K562 (cell line): ENCODE results near the gene TRANK1. TPM values are rescaled to one million over a fixed set of nuclear protein-coding genes. Genes with fewer than 3 reads are reported as not detected.
A peak's percentile ranks its signal among the peaks of the same experiment; 100 is the strongest.

Source experiments
- ATAC-seq: fragments of 200-7000 bp; cut with Tn5 transposase; 3 replicates; pipeline ENCODE4 v1.9.1; 2020; ENCODE audit warnings: moderate library complexity
- BruUV-seq: library from RNA; stranded (reverse); fragments of 400-500 nt; replicated peaks from 2 replicates; lab custom pipeline; 2021; lab: Mats Ljungman, UMichigan
- CTCF ChIA-PET: fragments of 300-600 bp; formaldehyde crosslinking; extraction: SDS; loops from one replicate; lab custom pipeline; 2021; ENCODE audit warnings: low intra/inter-chr PET ratio; lab: Yijun Ruan, JAX
- POLR2A ChIA-PET: fragments of 300-600, 350-650 bp; sonication (Branson Sonifier 250); formaldehyde crosslinking; extraction: SDS; loops from one replicate; lab custom pipeline; 2021; ENCODE audit warnings: antibody characterized with exemption, inconsistent platforms; lab: Yijun Ruan, JAX
- DNase-seq, 4 experiments: peaks; one replicate each; pipeline versions ENCODE4 v3.0.0 to v3.0.0-alpha.2; 2011 to 2018; ENCODE audit warnings: low spot score in 3 of 4, mixed read lengths in 3 of 4; ENCODE audit errors: extremely low read depth in 1 of 4
- FAIRE-seq: peaks from 2 replicates; lab custom pipeline; 2011; peaks lifted over from hg19 to GRCh38; lab: Jason Lieb, UNC
- H2AFZ ChIP-seq: 2 replicates; pipeline ENCODE4 v1.6.0; 2011; ENCODE audit warnings: low read depth, low read length, control low read depth, inconsistent platforms
- H3K27ac ChIP-seq: fragments of 200-600 bp; 3 replicates; pipeline ENCODE4 v1.8.0; 2011; ENCODE audit warnings: low read depth, mild to moderate bottlenecking, control low read depth, inconsistent platforms, low read length, moderate library complexity, mixed read lengths; ENCODE audit errors: extremely low read depth
- H3K27me3 ChIP-seq, 2 experiments: fragments of 300-600 bp in 1 of 2; 2 replicates in 1 of 2; 3 replicates in 1 of 2; pipeline versions ENCODE4 v1.6.0 to v1.8.0; 2011; ENCODE audit warnings: inconsistent platforms in 2 of 2, low read length in 2 of 2, mild to moderate bottlenecking in 1 of 2, mixed read lengths in 1 of 2, moderate library complexity in 1 of 2; ENCODE audit not compliant: control insufficient read depth in 2 of 2, insufficient read depth in 2 of 2
- H3K36me3 ChIP-seq: fragments of 300-600 bp; 3 replicates; pipeline ENCODE4 v1.8.0; 2011; ENCODE audit warnings: mild to moderate bottlenecking, low read length, inconsistent platforms; ENCODE audit not compliant: control insufficient read depth, insufficient read depth
- H3K4me1 ChIP-seq, 2 experiments: fragments of 200-600 bp in 1 of 2; replicated peaks in 1 of 2; 2 replicates in 1 of 2; 3 replicates in 1 of 2; pipeline versions ENCODE4 v1.5.1 to v1.8.0; 2011; ENCODE audit warnings: inconsistent platforms in 2 of 2, low read length in 2 of 2, mild to moderate bottlenecking in 1 of 2, mixed read lengths in 1 of 2, moderate library complexity in 1 of 2; ENCODE audit not compliant: control insufficient read depth in 2 of 2, insufficient read depth in 2 of 2
- H3K4me2 ChIP-seq: 2 replicates; pipeline ENCODE4 v1.6.1; 2011; ENCODE audit warnings: low read length, control low read depth, inconsistent platforms, mixed read lengths; ENCODE audit not compliant: insufficient read depth
- H3K4me3 ChIP-seq: fragments of 200-600 bp; sonication (generic), shearing (Covaris generic); 2 replicates; pipeline ENCODE4 v1.5.1; 2016; ENCODE audit warnings: control low read depth, inconsistent platforms
- H3K79me2 ChIP-seq: fragments of 200-600 bp; 3 replicates; pipeline ENCODE4 v1.8.0; 2011; ENCODE audit warnings: low read length, inconsistent platforms; ENCODE audit not compliant: control insufficient read depth, insufficient read depth
- H3K9ac ChIP-seq, 2 experiments: 2 replicates each; pipeline versions ENCODE4 v1.6.0 to v1.6.1; 2011; ENCODE audit warnings: low read depth in 2 of 2, low read length in 2 of 2, control low read depth in 1 of 2, inconsistent platforms in 1 of 2, mild to moderate bottlenecking in 1 of 2, mixed read lengths in 1 of 2; ENCODE audit not compliant: insufficient read depth in 1 of 2
- H3K9me1 ChIP-seq: one replicate; pipeline ENCODE4 v1.6.0; 2011; ENCODE audit warnings: inconsistent platforms, mild to moderate bottlenecking, low read length, moderate library complexity; ENCODE audit not compliant: control insufficient read depth, insufficient read depth
- H3K9me3 ChIP-seq: replicated peaks from 2 replicates; pipeline ENCODE4 v1.5.1; 2011; ENCODE audit warnings: low read depth, low read length, inconsistent platforms; ENCODE audit not compliant: control insufficient read depth, insufficient read depth
- H4K20me1 ChIP-seq: replicated peaks from 2 replicates; pipeline ENCODE4 v1.6.1; 2011; ENCODE audit warnings: low read length, inconsistent platforms, mixed read lengths; ENCODE audit not compliant: control insufficient read depth, insufficient read depth
- CREB3 ChIP-seq: fragments of 450-650 bp; conservative IDR thresholded peaks from 2 replicates; pipeline ENCODE4 v1.6.1; 2016; ENCODE audit warnings: missing genetic modification characterization, low read depth, mild to moderate bottlenecking, missing compliant biosample characterization, moderate library complexity
- ETS2 ChIP-seq: IDR thresholded peaks from 2 replicates; pipeline ENCODE4 v1.6.1; 2016; ENCODE audit warnings: borderline replicate concordance, missing genetic modification characterization, mild to moderate bottlenecking, moderate library complexity, missing compliant biosample characterization; ENCODE audit not compliant: poor library complexity, severe bottlenecking
- NFIC ChIP-seq: fragments of 450-650 bp; IDR thresholded peaks from 2 replicates; pipeline ENCODE4 v1.6.1; 2017; ENCODE audit warnings: mild to moderate bottlenecking, inconsistent platforms
- WGBS: fragments of 100-300 bp; shearing (Covaris generic); methylation state at CpG from one replicate; pipeline ENCODE4 v1.1.6; 2016; ENCODE audit warnings: low coverage, mixed read lengths; ENCODE audit not compliant: insufficient coverage; ENCODE audit errors: missing lambda C conversion rate; 5-methylcytosine and 5-hydroxymethylcytosine counted together
- in situ Hi-C: fragments of 300-500 bp; cut with MboI; formaldehyde crosslinking; loops from 4 replicates; pipeline ENCODE4 v1.15.0; 2018; ENCODE audit warnings: inconsistent platforms, mixed read lengths
- intact Hi-C: fragments of 100-400 bp; cut with micrococcal nuclease; formaldehyde crosslinking; loops from 2 replicates; pipeline ENCODE4 v1.14.2; 2022
- polyA plus RNA-seq, 8 experiments: library from polyadenylated mRNA; depleted of rRNA in 4 of 8; stranded (reverse) in 5 of 8; unstranded in 3 of 8; fragments of >200 nt; fragmentation: Nextera tagmentation in 2 of 8; fragmentation: Illumina TruSeq in 1 of 8; extraction: Ambion mirVana in 2 of 8; extraction: Trizol in 1 of 8; gene quantifications; 2 replicates each; pipeline versions ENCODE4 v1.2.1 to v1.2.3, GENCODE V29; 2011 to 2014; ENCODE audit warnings: inconsistent platforms in 1 of 8, missing spikeins in 1 of 8
- total RNA-seq, 7 experiments: library from RNA; depleted of rRNA in 6 of 7; stranded (reverse); fragments of >200 nt in 6 of 7; fragmentation: Illumina TruSeq in 2 of 7; extraction: Trizol in 2 of 7; gene quantifications; 2 replicates each; pipeline versions ENCODE4 v1.2.1 to v1.2.3, GENCODE V29; 2011 to 2021; ENCODE audit warnings: low replicate concordance in 1 of 7

TRANK1 gene
- total and polyA plus RNA-seq, 9 of the 15 experiments (the other 6 are each of a cell fraction or from before 2014, with no cell fraction given): 0.41 to 5.3 (median 2.1) TPM

- Histone ChIP-seq H3K9me1 (no peaks in the 10 kb centered on the region), H2AFZ (no peak overlapping the region), H3K9me3 (no peaks in the 10 kb centered on the region), H3K4me3 (no peak overlapping the region), H3K36me3 (no peaks in the 10 kb centered on the region), H3K4me2 (no peak overlapping the region), H3K4me1 (no peaks in the 10 kb centered on the region), H3K27me3 (peaks cover 14 to 27% of the 10 kb centered on the region in 2 experiments; a peak in 4 of 5 replicates), H3K79me2 (no peaks in the 10 kb centered on the region), H3K9ac (no peak overlapping the region), H4K20me1 (no peaks in the 10 kb centered on the region), H3K27ac (no peak overlapping the region)
- TF ChIP-seq NFIC: peak; percentile 44; the same call in 1 of the 2 replicates
- no peak for TF ChIP-seq CREB3
- no peak for TF ChIP-seq ETS2 (tag)
- FAIRE-seq (no peak), DNase-seq (no peak), ATAC-seq (no peak)
- WGBS: 25% methylated on average over 5 of the region's 5 CpGs
- in situ Hi-C loops (loop anchor here (25.0 kb wide), 1 partner anchor 125 kb away; no protein-coding TSS in a partner anchor), intact Hi-C loops (no loop called here)
- no TSS peak for BruUV-seq
- ChIA-PET CTCF (no interaction called here), POLR2A (interaction anchor here (0.6 kb wide), 1 partner anchor 1377 kb away, joined by 3 read pairs; no protein-coding TSS in a partner anchor)
Measured at GRCh38 chr3:36862076-36862755, 82.6 kb downstream of the TRANK1 start.
